ENCODE results near the gene DOCK2. TPM values are rescaled to one million over a fixed set of nuclear protein-coding genes. Genes with fewer than 3 reads are reported as not detected.

Gene DOCK2
- polyA plus RNA-seq, 1 of the 3 experiments (the other 2 are of a cell fraction), result 3.8 TPM

- Histone ChIP-seq H3K9ac (no peak overlapping the region), H4K20me1 (ENCODE audit: insufficient read depth) (no peaks in the 10 kb centered on the region), H3K9me3 (no peaks in the 10 kb centered on the region), H3K27ac (ENCODE audit: low read depth in 2 of 2, low read length in 1 of 2) (no peak overlapping the region), H3K4me3 (ENCODE audit: low read depth in 2 of 2, low read length in 1 of 2) (no peak overlapping the region), H3K4me2 (no peak overlapping the region), H2AFZ (ENCODE audit: low read depth) (no peak overlapping the region), H3K9me2 (no peaks in the 10 kb centered on the region), H3K36me3 (replicated peaks in 1 of 2; ENCODE audit: control insufficient read depth in 1 of 2, insufficient read depth in 2 of 2, low read length in 1 of 2) (peaks cover 0 to 15% of the 10 kb centered on the region in 2 experiments), H3K79me2 (ENCODE audit: insufficient read depth) (peaks cover 19% of the 10 kb centered on the region; the same call in 1 of the 2 replicates), H3F3A (replicated peaks; ENCODE audit: insufficient read depth) (no peaks in the 10 kb centered on the region), H3K4me1 (ENCODE audit: control insufficient read depth in 1 of 2, insufficient read depth in 2 of 2, low read depth in 1 of 2, low read length in 1 of 2) (no peaks in the 10 kb centered on the region), H3K27me3 (ENCODE audit: insufficient read depth) (no peaks in the 10 kb centered on the region)
- DNase-seq, result no peak
- ChIA-PET CTCF (interaction anchor here (0.8 to 1.6 kb wide), 2 partner anchors 17 to 196 kb away, joined by 3 to 5 read pairs; no protein-coding TSS in a partner anchor), POLR2A (no interaction called here)
- no peak for TF ChIP-seq CHD2 (IDR thresholded peaks at IDR 0.05; ENCODE audit: low read length, partially characterized antibody)
- TF ChIP-seq FOSL2 (IDR thresholded peaks at IDR 0.05; ENCODE audit: borderline replicate concordance, low read depth), result no peak
- TF ChIP-seq ZBTB33 (IDR thresholded peaks at IDR 0.05; ENCODE audit: borderline replicate concordance, low read depth), result no peak
- TF ChIP-seq USF2 (IDR thresholded peaks at IDR 0.05; ENCODE audit: borderline replicate concordance, low read depth, low read length), result no peak
- TF ChIP-seq ELF1 (IDR thresholded peaks at IDR 0.05), result no peak
- no peak for TF ChIP-seq NRF1 (IDR thresholded peaks at IDR 0.05; ENCODE audit: low read depth, low read length)
- TF ChIP-seq GABPA (IDR thresholded peaks at IDR 0.05; ENCODE audit: low read depth), result no peak
- no peak for TF ChIP-seq TAF1 (IDR thresholded peaks at IDR 0.05; ENCODE audit: borderline replicate concordance, low read depth, low read length)
- no peak for TF ChIP-seq REST (IDR thresholded peaks at IDR 0.05; ENCODE audit: low read depth, low read length)
- TF ChIP-seq JUND (IDR thresholded peaks at IDR 0.05), result no peak
- no peak for TF ChIP-seq RFX5 (IDR thresholded peaks at IDR 0.05; ENCODE audit: low read length)
- TF ChIP-seq CTCF (IDR thresholded peaks at IDR 0.05), result no peak
- no peak for TF ChIP-seq SMC3 (IDR thresholded peaks at IDR 0.05; ENCODE audit: low read depth, low read length)
- TF ChIP-seq MAX (IDR thresholded peaks at IDR 0.05; ENCODE audit: low read depth), result no peak
- TF ChIP-seq FOXJ3 (CRISPR knock-in tag; IDR thresholded peaks at IDR 0.05), result no peak
- no peak for TF ChIP-seq FOXM1 (IDR thresholded peaks at IDR 0.05; ENCODE audit: low read depth)
- TF ChIP-seq RAD21 (IDR thresholded peaks at IDR 0.05; ENCODE audit: low read length), result no peak
- no peak for TF ChIP-seq EZH2phosphoT487 (IDR thresholded peaks at IDR 0.05; ENCODE audit: borderline replicate concordance, low read depth)
- no peak for TF ChIP-seq TEAD4 (IDR thresholded peaks at IDR 0.05; ENCODE audit: borderline replicate concordance, insufficient read depth)
- WGBS (ENCODE audit: low lambda C conversion rate), result 94% methylated on average over 4 of the region's 4 CpGs
These were observed 260.4 kb downstream of the DOCK2 start for GRCh38 chr5:169897481-169897880.

Measured in SK-N-SH (cell line).